Measurements from ENCODE around the gene DPF3. TPM values are rescaled to one million over a fixed set of nuclear protein-coding genes. Genes with fewer than 3 reads are reported as not detected.

The DPF3 gene
- total and polyA plus RNA-seq, 2 donors from 2014 or later, result 2.3 to 2.8 TPM

DNA sequence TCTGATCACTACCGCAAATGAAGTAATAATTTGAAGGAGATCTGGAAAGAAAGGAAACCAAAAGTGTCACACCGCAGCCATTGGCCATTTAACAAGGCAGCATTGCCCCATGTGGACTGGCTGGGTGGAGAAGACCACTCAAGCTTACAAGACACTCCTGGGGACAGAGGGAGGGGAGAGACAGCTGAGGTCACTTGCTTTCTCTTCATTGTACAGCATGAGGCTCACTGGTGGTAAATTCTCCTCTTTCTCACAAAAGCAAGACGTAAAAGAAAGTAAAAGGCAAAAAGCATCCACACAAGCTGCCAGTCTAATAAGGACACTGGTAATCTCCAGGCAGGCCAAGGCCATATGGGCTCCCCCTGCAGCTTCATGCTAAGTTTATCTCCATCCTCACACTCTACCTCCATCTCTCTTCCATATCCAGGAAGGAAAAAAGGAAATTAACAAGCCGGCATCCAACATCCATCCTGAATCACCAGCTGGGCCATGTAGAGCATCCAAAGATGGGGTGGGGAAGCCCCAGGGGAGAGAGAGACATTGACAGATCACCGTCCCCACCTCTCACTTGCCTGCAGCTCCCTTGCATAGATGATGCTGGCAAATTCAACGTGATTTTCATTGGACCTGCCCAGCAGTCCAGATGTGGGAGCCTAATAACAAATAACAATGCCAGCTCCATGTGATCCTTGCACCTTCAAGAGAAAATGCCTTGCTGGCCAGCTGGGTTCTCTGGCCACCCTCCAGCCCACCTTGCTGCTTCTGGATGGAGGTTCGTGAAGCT, 100.6 kb downstream of the DPF3 start:
- Histone ChIP-seq H3K4me1 (ENCODE audit: control insufficient read depth in 2 of 3, insufficient read depth in 2 of 3, low read depth in 1 of 3, low read length in 3 of 3) (no peaks in the 10 kb centered on the region), H3K36me3 (ENCODE audit: control insufficient read depth in 2 of 3, insufficient read depth in 3 of 3, low read length in 3 of 3) (no peaks in the 10 kb centered on the region), H3K9ac (ENCODE audit: low read length in 3 of 3) (no peak overlapping the region), H3K9me3 (ENCODE audit: control insufficient read depth in 2 of 3, insufficient read depth in 1 of 3, low read length in 3 of 3) (no peaks in the 10 kb centered on the region), H3K27ac (ENCODE audit: low read depth in 2 of 2, low read length in 2 of 2) (no peak overlapping the region), H3K4me3 (ENCODE audit: low read length in 3 of 3) (no peak overlapping the region), H3K27me3 (ENCODE audit: control insufficient read depth, insufficient read depth, low read length) (no peaks in the 10 kb centered on the region)
- intact Hi-C loops (cut with DNase I), result no loop called here
- TF ChIP-seq, protein P1, sequence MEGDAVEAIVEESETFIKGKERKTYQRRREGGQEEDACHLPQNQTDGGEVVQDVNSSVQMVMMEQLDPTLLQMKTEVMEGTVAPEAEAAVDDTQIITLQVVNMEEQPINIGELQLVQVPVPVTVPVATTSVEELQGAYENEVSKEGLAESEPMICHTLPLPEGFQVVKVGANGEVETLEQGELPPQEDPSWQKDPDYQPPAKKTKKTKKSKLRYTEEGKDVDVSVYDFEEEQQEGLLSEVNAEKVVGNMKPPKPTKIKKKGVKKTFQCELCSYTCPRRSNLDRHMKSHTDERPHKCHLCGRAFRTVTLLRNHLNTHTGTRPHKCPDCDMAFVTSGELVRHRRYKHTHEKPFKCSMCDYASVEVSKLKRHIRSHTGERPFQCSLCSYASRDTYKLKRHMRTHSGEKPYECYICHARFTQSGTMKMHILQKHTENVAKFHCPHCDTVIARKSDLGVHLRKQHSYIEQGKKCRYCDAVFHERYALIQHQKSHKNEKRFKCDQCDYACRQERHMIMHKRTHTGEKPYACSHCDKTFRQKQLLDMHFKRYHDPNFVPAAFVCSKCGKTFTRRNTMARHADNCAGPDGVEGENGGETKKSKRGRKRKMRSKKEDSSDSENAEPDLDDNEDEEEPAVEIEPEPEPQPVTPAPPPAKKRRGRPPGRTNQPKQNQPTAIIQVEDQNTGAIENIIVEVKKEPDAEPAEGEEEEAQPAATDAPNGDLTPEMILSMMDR (IDR thresholded peaks at IDR 0.05; ENCODE audit: borderline replicate concordance, extremely low read depth, insufficient read depth), result no peak
- DNase-seq (no peak), FAIRE-seq (no peak)

DNA sequence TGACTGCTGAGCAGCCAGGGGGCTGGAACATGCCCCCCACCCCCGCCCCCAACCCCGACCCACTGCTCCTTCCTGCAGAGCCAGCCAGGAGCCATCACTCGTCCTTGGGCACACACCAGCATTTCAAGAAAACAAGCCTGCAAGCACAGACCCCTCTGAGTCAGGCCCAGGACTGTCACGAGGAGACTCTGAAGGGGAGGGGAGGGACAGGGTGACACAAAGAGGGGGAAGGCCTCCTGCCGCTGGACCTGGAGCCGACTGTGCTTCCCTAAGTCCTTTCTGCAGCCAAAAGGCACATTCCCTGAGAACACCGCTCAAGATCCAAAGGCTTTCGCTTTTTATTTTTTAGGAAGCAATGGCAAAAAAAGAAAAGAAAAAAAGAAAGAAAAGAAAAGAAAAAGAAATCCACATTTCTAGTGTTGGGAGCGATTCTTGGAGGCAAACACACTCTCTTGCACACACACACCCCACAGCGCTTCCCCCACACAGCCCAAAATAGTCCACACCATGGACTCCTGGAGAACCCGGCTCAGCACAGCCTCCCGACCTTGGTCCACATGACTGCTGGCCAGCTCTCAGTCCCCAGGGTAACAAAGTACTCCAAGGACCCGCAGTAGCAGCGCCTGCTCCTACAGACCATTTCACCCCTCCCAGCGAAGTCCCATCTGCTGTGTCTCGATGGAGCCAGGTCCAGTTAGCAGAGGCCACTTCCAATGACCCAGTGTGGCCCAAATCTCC, 101.7 kb downstream of the DPF3 start:
- no peak for FAIRE-seq

DNA sequence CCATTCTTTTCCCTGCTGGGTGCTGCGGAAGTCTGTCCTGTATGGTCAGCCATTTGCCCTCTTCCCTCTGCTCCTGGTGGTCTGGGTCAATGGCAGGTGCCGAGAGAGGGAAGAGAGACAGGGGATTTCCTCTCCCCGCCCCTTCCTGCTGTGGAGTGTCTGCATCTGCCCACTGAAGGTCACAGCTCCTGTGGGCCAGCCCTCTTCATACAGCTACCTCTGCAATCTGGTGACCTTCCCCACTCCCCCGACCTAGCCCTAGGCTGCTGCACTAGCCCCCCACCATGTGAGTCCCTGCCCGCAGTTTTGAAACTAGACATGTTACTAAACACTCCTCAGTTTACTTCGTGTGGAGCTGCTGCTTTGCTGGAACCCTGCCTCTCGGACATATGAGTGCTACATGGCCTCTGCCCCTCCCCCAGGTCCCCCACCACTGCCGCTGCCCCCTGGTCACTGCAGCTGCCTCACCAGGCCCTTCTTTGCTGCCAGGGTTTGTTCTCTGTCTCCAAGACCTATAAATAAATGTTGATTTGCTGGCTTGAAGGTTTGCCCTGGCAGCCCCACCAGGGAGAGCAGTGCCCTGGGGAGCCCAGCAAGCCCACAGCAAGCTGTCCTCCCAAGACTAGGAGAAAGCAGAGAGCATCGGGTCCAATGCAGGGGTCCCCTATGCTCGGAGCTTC, 102.9 kb downstream of the DPF3 start:
- no peaks in the 10 kb centered on the region for H3K4me1 ChIP-seq (ENCODE audit: control insufficient read depth in 2 of 3, insufficient read depth in 2 of 3, low read depth in 1 of 3, low read length in 3 of 3)
- no peak overlapping the region for H3K27ac ChIP-seq (ENCODE audit: low read depth in 2 of 2, low read length in 2 of 2)
- H3K27me3 ChIP-seq (ENCODE audit: control insufficient read depth, insufficient read depth, low read length), result no peaks in the 10 kb centered on the region
- DNase-seq, result no peak
- intact Hi-C loops (cut with DNase I), result no loop called here
- no peak overlapping the region for H3K4me3 ChIP-seq (ENCODE audit: low read length in 3 of 3)
- no peak for FAIRE-seq
- no peaks in the 10 kb centered on the region for H3K36me3 ChIP-seq (ENCODE audit: control insufficient read depth in 2 of 3, insufficient read depth in 3 of 3, low read length in 3 of 3)
- TF ChIP-seq, protein P1 (IDR thresholded peaks at IDR 0.05; ENCODE audit: borderline replicate concordance, extremely low read depth, insufficient read depth), result no peak
- H3K9ac ChIP-seq (ENCODE audit: low read length in 3 of 3), result no peak overlapping the region
- no peaks in the 10 kb centered on the region for H3K9me3 ChIP-seq (ENCODE audit: control insufficient read depth in 2 of 3, insufficient read depth in 1 of 3, low read length in 3 of 3)

More for the DNA sequence above, 101.7 kb downstream of the DPF3 start:
- H3K9ac ChIP-seq (ENCODE audit: low read length in 3 of 3), result no peak overlapping the region
- DNase-seq, result peak in 2 of 5 donors; percentile 40 to 87
- no peak overlapping the region for H3K4me3 ChIP-seq (ENCODE audit: low read length in 3 of 3)
- TF ChIP-seq, protein P1 (IDR thresholded peaks at IDR 0.05; ENCODE audit: borderline replicate concordance, extremely low read depth, insufficient read depth), result no peak
- no peaks in the 10 kb centered on the region for H3K9me3 ChIP-seq (ENCODE audit: control insufficient read depth in 2 of 3, insufficient read depth in 1 of 3, low read length in 3 of 3)
- intact Hi-C loops (cut with DNase I), result no loop called here
- H3K27ac ChIP-seq (ENCODE audit: low read depth in 2 of 2, low read length in 2 of 2), result no peak overlapping the region
- H3K27me3 ChIP-seq (ENCODE audit: control insufficient read depth, insufficient read depth, low read length), result no peaks in the 10 kb centered on the region
- H3K4me1 ChIP-seq (ENCODE audit: control insufficient read depth in 2 of 3, insufficient read depth in 2 of 3, low read depth in 1 of 3, low read length in 3 of 3), result no peaks in the 10 kb centered on the region
- no peaks in the 10 kb centered on the region for H3K36me3 ChIP-seq (ENCODE audit: control insufficient read depth in 2 of 3, insufficient read depth in 3 of 3, low read length in 3 of 3)
